ENCODE data around the gene RFX7.

DNA sequence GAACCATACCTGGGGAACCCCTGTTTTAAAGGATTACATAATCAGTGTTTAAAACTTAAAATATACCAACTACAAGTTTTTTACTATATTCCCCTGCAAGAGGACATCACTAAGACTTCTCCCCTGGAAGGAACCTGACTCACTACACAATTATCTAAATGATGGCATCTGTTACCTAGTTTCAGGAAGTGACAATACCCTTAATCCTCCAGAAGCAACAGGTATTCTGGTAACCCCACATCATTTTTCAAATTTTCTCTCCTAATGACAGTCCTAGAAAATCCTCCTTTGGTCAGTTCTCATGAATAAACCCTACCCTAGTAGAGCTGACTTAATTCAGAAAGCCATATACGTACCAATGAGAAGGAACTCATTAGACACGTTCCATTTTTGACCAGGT, 78.4 kb downstream of the RFX7 start:
- TF ChIP-seq POLR2A (IDR thresholded peaks at IDR 0.05; ENCODE audit: low read depth, low read length) (no peak), TAF1 (IDR thresholded peaks at IDR 0.05; ENCODE audit: borderline replicate concordance, low read depth, low read length) (no peak), POLR2AphosphoS5 (IDR thresholded peaks at IDR 0.05; ENCODE audit: low read depth, low read length) (no peak)

Measured in GM12892 (cell line).